Keratinocyte (primary cell): ENCODE data around the gene CDC14B.

Source experiments
- EZH2 ChIP-seq: IDR thresholded peaks from one replicate; pipeline ENCODE4 v1.6.1; 2012; ENCODE audit warnings: inconsistent platforms, mild to moderate bottlenecking, low read length, moderate library complexity
- TF ChIP-seq, protein P1 (sequence below), 3 experiments: IDR thresholded peaks in 1 of 3; conservative IDR thresholded peaks in 1 of 3; optimal IDR thresholded peaks in 1 of 3; 2 replicates in 2 of 3; 3 replicates in 1 of 3; pipeline versions ENCODE3 to v1.5.1; 2011; ENCODE audit warnings: low read length in 3 of 3, mild to moderate bottlenecking in 3 of 3, moderate library complexity in 2 of 3, control low read depth in 1 of 3, inconsistent platforms in 1 of 3; ENCODE audit not compliant: insufficient read depth in 2 of 3; ENCODE audit errors: extremely low read depth in 1 of 3

DNA sequence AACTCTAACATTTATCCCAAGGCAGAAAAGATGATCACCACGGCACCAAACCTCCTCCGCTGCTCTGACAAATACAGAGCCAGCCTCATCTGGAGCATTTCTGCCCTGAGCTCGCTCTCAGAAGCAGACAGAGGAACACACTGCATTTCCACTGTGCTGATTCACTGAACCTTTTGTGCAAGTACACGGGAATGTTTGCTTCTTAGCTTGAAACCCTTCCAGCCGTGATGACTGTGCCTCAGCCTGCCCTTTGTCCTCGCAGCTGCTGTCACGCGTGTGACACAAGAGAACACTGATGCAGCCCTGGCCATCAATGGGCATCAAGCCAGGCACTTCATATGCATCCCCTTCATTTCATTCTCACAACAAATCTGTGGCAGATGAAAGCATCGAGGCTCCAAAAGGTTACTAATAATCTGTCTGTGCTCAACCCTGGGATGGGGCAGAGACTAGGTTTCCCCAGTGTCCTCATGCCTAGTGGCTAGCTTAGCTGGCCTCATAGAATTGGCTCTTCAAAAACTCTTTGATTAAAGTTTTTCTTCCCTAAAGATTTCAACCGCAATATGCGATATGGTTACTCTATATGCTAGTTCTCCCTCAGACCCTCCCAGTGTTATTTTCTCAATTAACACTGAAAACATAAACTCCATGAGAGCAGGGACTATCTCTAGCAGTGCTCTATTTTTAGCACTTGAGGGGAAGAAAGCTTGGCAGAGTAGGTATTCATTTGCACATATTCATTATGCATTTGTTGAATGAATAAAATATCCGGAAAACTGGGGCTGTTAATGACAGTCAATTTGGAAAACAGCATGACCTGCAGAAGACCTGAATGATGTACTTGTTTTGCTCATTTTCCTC is 7.3 kb downstream of the CDC14B start:
- TF ChIP-seq, protein P1, sequence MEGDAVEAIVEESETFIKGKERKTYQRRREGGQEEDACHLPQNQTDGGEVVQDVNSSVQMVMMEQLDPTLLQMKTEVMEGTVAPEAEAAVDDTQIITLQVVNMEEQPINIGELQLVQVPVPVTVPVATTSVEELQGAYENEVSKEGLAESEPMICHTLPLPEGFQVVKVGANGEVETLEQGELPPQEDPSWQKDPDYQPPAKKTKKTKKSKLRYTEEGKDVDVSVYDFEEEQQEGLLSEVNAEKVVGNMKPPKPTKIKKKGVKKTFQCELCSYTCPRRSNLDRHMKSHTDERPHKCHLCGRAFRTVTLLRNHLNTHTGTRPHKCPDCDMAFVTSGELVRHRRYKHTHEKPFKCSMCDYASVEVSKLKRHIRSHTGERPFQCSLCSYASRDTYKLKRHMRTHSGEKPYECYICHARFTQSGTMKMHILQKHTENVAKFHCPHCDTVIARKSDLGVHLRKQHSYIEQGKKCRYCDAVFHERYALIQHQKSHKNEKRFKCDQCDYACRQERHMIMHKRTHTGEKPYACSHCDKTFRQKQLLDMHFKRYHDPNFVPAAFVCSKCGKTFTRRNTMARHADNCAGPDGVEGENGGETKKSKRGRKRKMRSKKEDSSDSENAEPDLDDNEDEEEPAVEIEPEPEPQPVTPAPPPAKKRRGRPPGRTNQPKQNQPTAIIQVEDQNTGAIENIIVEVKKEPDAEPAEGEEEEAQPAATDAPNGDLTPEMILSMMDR (optimal IDR thresholded peaks at IDR 0.05 in 1 of 3, IDR thresholded peaks at IDR 0.05 in 1 of 3, conservative IDR thresholded peaks at IDR 0.05 in 1 of 3; ENCODE audit: extremely low read depth in 1 of 3, insufficient read depth in 2 of 3, low read length in 3 of 3) = no peak
- no peak for TF ChIP-seq EZH2
